Measurements from ENCODE around the gene PIN4.
A peak's percentile ranks its signal among the peaks of the same experiment; 100 is the strongest.
"Not testable (repeated sequence)": the region's sequence is repeated elsewhere in the genome, so short reads cannot be mapped to it uniquely, and the experiment has no call there.

Gene PIN4

DNA sequence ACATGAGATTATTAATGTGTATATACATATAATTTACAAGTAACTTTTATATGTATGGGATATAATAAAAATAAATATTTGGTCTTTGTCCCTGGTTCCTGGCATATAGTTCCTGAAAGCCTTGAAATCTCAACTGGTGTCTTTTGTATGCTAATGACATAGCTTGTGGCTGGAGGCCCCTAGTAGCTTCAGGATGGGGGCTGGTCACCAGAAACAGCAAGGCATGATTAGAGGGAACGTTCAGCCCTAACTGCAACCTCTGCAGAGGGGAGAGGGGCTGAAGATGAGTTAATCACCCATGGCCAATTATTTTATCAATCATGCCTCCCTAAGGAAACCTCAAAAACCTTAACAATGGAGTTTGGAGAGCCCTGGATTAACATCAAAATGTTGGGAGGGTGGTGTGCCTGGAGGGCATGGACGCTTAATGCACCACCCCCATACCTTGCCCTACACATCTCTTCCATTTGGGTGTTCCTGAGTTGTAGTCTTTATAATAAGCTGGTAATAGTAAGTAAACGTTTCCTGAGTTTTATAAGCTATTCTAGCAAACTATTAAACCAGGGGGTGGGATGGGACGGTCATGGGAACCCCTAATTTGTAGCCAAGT, 21.3 kb downstream of the PIN4 start:
- no peak for DNase-seq

GRCh38 chrX:72203421-72203820, 21.9 kb downstream of the PIN4 start:
- DNase-seq, result no peak

GRCh38 chrX:72205706-72206105, 24.1 kb downstream of the PIN4 start:
- DNase-seq, result no peak

- no peak for DNase-seq
Measured at GRCh38 chrX:72207366-72207765, 25.8 kb downstream of the PIN4 start.

DNA sequence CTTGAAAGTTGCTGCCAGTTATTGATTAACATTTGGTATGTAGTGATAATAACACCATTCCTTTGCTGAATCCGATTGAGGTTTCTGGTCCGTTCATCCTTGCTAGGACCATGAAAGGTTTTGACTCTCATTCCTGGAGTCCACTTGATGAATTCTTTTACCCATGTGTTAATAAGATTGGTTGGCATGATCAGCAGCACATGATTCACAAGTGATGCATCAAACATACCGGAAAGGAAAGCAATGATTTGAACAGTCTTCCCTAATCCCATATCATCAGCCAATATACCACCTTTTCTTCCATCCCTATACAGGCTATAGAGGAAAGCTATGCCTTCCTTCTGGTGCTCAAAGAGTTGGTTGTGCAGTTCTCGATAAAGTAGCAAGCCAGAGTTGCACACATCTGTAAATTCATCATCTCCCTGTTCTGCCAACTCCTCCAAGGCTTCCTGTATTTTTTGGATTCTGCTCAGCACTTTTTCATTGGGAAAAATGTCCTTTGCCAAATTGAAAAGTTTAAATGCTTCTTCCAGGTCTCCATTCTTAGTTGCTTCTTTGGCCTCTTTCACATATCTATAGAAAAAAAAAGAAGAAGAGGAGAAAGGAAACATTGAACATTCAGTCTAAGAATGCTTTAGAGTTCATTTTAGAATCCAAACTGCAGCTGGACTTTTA, 26.7 kb downstream of the PIN4 start:
- DNase-seq, result no peak

DNA sequence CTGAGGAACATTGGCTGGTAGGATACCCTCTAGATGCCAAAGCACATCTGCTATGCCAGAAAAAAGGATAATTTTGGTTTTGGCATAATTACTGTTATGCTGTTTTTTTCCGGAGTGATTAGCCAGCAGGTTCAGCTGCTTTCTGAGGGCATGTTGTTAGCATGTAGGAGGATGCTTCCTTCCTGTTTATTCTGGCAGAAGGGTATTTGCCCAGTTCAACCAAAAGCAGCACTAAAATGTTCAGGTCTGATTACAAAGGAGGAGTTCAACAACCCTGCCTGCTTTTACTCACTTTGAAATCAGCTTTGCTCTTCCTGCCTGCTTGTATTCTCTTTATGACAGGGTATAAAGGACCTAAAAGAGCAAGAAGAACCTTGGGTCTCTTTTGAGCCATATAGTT, 35.4 kb downstream of the PIN4 start:
- DNase-seq, result no peak

- not testable (repeated sequence) for DNase-seq
Measured at GRCh38 chrX:72220375-72220774, 38.8 kb downstream of the PIN4 start.

DNA sequence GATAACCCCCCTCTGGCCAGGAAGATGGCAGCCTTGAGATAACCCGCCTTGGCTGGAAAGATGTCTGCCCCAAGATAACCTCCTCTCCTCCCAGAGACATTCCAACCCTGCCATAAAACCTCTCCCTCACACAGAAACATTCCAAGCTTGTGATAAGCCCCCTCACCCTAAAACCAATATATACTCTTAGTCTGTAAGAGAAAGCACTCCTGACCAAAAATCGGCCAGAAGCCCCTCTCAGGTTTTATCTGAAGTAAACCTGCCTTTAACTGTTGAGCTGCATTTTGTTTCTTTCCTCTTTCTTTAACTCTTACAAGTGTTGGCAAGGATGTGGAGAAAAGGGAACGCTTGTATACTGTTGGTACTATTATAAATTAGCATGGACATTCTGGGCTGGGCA, 48.7 kb downstream of the PIN4 start:
- DNase-seq, result no peak

- DNase-seq, result no peak
Measured at GRCh38 chrX:72236841-72237240, 55.3 kb downstream of the PIN4 start.

DNA sequence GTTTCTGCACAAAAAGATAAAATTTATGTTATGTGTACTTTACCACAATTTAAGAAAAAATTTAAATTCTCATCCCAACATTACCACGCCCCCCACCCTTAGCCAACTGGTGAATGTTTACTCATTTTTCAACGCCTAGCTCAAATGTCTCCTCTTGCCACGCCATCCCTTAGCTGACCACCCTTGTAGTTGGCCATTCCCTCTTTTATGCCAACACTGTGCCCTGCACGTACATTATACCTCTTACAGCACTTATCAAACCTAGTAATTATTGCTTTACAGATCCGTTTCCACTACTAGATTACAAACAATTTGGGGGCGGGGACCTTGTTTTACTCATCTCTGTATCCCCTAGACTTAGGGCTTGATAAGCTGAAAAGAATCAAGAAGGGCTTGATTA, 56.6 kb downstream of the PIN4 start:
- DNase-seq, result no peak

DNA sequence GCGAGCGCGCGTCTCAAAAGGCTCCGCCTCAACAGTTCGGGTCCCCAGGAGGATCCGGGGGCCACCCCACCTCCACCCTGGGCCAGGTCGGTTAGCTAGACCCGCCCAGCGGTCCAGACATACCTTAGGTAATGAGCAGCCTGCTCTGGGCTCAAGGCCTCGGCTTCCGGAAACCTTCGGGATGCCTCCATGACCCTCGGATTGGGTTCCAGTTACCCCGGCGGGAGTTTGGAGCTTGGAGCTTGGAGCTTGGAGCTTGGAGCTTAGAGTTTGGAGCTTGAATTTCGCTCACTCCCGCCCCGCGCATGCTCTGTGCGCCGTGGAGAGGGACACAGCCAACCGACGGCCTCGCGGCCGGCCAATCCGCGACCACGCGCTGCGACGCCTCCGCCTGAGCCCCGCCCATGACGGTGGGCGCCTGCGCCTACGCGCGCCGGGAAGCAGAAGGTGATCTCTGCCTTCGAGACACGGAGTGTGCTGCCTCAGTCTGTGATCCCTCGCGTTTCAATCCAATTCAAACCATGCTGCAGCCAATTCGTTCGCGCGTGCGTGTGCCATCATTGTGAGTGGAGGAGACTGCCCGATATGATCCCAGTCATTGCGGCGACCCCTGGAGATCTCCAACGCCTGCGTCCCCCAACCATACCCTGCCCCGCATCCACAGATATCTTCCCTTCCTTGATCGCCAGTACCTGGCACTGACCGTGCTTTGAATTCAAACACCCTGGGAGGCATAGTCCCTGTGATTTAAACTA, 57.3 kb downstream of the PIN4 start, which contains the start of gene ERCC6L:
TSS of gene ERCC6L (minus strand) at position 307 of the 755 bp plus-strand sequence. CDS start at position 191, 116 bp downstream.
- DNase-seq, result peak; percentile 35 to 76 (median 52)

DNA sequence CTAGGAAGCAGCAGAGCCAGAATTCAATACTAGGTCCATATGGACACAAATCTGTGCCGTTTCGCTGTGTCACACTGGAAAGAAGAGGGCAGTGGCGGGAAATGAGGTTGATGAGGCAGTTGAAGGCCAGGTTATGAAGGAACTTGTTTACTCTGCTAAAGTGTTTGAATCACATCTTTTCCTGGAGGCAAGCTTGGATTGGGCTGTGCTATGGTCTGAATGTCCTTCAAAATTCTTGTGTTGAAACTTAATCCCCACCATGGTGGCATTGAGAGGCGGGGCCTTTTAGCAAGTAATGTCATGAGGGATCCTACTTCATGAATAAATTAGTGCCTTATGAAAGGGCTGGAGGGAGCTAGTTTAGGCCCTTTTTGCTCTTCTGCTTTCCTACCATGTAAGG, 59.4 kb downstream of the PIN4 start:
- no peak for DNase-seq

DNA sequence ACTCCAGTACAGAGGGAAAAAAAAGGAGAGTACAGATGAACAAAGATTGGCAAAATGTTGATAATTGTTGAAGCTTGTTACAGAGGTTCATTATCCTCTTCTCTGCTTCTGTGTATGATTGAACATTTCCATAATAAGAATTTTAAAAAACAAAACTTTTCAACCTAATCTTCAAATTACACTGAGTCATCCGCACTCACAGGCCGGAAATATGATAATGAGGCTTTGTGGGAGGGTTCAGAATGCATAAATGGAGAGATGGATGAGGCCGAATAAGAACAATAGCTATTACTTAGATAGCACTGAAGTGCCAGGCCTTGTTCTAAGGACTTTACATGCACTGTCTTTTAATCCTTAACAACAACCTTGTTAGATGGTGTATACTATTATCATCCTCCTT, 61.9 kb downstream of the PIN4 start:
- no peak for DNase-seq

DNA sequence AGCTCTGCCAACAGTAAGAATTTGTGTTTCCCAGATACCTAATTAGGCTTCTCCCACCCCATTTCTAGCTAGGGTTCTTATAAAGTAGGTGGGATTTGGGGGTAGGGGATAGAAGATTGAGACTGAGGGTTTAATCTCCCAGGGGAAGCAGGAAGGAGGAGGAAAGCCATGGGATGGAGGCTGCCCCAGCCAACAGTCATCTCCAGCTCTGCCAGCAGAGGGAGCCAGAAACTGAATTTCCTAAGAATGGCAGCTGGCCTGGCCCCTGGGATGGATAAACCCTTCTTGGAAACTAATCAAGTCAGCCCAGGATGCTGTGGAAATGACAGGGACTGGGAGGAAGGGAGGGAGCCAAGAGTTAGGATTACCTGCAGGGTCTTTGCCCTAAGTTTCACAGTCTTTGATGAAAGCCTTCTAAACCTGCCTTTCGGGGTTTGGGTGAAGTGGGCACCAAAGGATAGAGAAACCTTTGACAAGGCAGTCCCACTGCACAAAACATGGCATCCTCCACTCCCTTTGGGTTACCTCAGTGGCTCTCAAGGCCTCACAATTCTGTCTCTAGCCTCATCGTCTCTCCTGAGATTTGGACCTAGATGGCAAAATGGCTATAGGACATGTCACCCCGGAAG, 64.0 kb downstream of the PIN4 start:
- peak in 3 of 4 experiments; percentile 1 to 9 (median 6) for DNase-seq

DNA sequence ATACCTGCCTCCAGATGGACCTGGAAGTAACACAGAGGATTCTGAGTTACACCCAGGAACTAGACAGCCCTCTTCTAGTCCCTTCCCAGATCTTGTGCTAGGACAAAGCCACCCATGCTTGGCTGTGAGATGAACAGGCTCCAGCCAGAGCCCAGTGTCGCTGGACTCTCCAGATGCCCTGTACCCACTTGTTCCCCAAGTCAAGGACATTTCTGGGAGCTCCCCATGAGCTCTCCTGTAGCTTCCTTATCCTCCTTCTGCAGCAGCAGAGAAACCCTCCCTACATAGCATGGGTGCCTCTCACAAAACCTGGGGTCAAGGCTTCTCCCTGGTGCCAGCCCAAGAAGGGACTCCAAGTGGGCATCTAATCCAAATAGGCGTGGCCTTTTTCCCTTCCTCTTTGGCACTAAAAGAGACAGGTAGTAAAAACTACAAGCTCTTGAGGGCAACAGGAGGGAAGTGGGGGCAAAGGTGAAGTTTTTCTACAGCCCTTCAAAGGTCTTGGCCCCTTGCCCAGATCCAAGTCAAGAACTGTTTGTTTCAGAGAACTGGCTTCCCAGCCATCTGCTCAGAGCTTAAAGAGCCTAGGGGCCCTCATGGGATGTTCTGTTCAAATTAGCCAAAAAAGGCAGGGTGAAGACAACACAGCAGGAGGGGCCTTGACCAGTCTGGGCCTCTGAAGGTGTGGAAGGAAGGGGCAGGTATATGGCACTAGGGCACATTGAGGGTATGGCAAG, 65.8 kb downstream of the PIN4 start:
- no peak for DNase-seq

Data from activated naive CD4-positive, alpha-beta T cell (primary cell).